Activated CD8-positive, alpha-beta memory T cell treated with anti-CD3 and anti-CD28 coated beads, Interleukin-2, amount 50 U/mL, for 1 hour (primary cell): ENCODE results near the gene NRM.
A peak's percentile ranks its signal among the peaks of the same experiment; 100 is the strongest.
"Not testable (repeated sequence)": the region's sequence is repeated elsewhere in the genome, so short reads cannot be mapped to it uniquely, and the experiment has no call there.

Experiments used
- DNase-seq: peaks from one replicate; pipeline ENCODE4 v3.0.0-alpha.2; 2020; ENCODE audit errors: extremely low read depth

Gene NRM

GRCh38 chr6:30687659-30688431, 2.9 kb downstream of the NRM start:
- no peak for DNase-seq

- DNase-seq = no peak
Measured at GRCh38 chr6:30686908-30687658, 3.7 kb downstream of the NRM start.

- DNase-seq = no peak
Measured at GRCh38 chr6:30686009-30686907, 4.5 kb downstream of the NRM start, which contains the start of gene PPP1R18. TSS of gene PPP1R18 (minus strand) at chr6:30686645. CDS start at chr6:30686018, 627 bp downstream.

GRCh38 chr6:30685157-30686008, 5.4 kb downstream of the NRM start:
- DNase-seq = no peak

GRCh38 chr6:30684386-30685156, 6.2 kb downstream of the NRM start:
- DNase-seq = no peak

- no peak for DNase-seq
Measured at GRCh38 chr6:30683980-30684338, 6.8 kb downstream of the NRM start.

GRCh38 chr6:30683183-30683979, 7.4 kb downstream of the NRM start:
- DNase-seq = no peak

GRCh38 chr6:30682143-30683117, 8.4 kb downstream of the NRM start:
- DNase-seq = peak; percentile 71

- DNase-seq = no peak
Measured at GRCh38 chr6:30681766-30682142, 9.0 kb downstream of the NRM start.

- no peak for DNase-seq
Measured at GRCh38 chr6:30679765-30680535, 10.8 kb downstream of the NRM start.

- DNase-seq = peak; percentile 77
Measured at GRCh38 chr6:30678964-30679726, 11.6 kb downstream of the NRM start.

- no peak for DNase-seq
Measured at GRCh38 chr6:30676660-30677285, 14.0 kb downstream of the NRM start.

GRCh38 chr6:30672445-30673253, 18.1 kb downstream of the NRM start, which contains the start of gene DHX16:
TSS of gene DHX16 (minus strand) at chr6:30673006. CDS start at chr6:30672841, 165 bp downstream.
- DNase-seq = peak; percentile 86

GRCh38 chr6:30670760-30671527, 19.8 kb downstream of the NRM start:
- DNase-seq = no peak

GRCh38 chr6:30666300-30666699, 24.5 kb downstream of the NRM start:
- not testable (repeated sequence) for DNase-seq
